IPS DF 19.7 (cell line): Measurements from ENCODE around the gene PIGO.
A peak's percentile ranks its signal among the peaks of the same experiment; 100 is the strongest.

Experiments used
- DNase-seq: peaks from one replicate; pipeline ENCODE4 v3.0.0-alpha.2; 2013; ENCODE audit warnings: low read depth, low spot score

Gene PIGO

DNA sequence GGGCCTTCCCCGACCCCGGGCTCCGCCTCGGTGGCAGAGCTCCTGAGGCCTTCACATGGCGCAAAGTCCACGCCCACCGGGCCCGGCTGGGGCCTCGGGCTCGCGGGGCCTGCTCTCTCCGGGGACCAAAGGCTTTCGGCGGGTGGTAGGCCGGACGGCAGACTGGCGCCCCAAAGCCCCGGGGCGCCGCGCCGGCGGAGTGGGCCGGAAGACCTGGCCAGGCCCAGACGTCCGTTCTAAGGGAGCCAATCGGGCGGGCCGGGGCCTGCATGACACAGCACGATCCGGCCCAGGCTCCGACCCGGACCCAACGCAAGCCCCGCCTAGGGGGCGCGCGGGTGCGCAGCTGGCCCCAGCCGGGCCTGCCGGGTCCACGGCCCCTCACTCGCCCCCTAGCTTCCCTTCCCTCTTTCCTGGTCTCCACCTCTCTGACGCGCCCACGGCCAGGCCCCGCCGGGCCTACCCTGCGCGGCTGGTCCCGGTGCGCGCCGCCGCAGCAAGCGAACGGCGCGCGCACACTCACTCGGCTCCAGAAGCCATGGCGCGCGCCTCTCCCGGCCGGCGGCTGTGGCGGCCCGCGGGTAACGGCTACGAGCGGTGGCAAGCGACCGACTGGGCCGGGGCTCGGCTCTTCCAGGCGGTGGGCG, 24.5 kb downstream of the PIGO start:
- peak; percentile 40 for DNase-seq

DNA sequence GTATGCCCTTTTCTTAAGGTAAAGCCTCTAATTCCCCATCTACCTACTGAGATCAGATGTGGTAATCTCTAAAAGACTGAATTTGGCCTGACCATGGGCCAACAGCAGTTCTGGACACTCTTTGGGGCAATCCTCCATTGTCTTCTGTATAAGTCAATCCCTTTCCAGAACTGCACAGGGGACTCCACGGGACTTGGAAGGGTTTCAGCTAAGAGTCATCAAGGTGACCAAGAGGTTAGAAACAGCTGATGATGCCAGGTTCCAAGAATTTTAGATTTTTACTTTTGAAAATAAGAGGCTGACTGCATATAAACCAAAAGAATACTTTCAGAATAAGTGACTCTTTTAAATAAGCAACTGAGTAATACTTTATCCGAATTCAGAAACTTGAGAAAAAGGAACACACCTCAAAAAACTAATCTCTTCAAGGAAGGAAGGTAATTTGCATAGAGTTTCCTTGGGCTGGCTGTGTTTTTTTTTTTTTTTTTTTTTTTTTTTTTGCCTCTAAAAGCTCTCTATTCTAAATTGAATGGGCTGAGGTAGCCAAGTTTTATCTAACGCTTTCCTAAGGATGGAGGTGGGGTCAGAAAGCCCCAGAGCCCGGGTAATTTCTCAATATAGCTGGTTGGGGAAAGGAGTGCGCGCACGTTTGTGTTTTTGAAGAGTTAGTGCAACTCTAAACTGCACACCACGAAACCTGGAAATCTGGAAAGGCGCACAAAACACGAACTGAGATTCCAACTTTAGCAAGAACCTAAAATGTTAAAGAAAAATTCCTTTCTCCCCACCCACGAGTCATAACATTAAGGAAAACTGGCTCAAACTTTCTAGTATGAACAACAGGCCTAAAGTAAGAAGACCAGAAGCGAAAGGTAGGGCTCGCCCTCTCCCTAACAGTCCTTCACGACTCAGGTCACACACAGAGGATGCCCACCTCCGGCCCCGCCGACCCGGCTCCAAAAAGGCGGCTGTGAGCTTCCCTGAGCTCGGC, 25.3 kb downstream of the PIGO start:
- no peak for DNase-seq

DNA sequence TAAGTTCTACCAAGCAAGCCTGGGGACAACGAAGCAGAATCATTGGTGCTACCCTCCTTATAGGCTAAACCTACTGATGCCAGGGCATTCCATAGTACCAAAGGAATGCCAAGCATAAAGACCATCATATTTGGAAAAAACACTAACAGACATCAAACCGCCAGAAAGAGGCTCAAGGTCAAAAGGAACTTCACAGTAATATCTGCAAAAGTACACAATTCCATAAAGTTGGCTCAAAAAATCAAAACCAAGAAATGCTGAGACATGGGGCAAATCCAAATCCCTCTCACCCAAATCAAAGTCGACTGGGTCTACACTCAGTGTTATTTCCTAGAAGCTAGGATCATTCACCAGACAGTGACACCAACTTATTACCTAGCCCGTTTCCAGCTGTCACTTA, 27.4 kb downstream of the PIGO start:
- DNase-seq: no peak

DNA sequence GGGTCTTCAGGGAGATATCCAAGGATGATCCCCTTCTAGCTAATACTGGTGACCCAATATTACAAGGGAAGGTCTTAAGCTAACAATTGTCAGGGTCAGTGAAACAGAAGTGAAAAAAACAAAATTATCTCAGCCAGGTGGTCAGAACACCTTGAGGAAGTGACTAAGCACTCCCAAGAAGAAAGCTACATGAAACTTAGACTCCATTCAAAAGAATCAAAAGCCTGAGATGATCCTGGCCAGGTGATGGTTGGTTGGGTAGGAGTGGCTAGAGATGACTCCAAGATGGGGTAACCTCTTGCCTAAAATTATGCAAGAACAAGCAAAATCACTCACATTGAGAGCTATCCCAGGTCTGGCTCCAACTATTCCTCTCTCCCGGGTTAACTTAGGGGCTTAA, 29.3 kb downstream of the PIGO start:
- no peak for DNase-seq

DNA sequence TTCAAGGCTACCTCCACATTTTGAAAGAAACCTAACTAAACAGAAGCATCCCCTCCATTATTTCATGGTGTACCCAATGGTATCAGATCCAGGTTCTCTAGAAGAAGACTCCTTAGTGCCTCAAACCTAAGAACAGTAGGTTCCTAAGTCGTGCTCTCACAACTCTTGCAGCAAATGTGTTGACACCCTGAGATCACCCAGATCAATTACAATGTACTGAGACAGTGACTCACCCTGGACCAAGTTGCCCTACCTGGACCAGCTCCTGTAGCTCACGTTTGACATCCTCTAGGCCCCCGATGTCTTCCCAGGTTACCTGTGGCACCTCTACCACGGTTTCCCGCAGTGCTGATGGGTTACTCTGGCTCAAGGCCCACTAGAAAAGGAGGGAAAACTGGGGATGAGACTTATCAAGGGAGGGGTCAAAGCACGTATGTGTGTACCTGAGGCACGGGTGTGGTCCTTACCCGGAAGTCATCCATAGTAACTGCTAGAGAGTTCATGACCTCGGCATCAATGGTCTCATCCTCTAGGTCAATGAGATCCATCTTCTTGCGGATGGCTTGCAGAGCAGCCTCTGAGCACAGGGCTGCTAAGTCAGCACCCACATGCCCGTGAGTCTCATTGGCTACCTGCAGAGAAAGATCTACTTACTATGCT, 35.7 kb downstream of the PIGO start:
- no peak for DNase-seq

DNA sequence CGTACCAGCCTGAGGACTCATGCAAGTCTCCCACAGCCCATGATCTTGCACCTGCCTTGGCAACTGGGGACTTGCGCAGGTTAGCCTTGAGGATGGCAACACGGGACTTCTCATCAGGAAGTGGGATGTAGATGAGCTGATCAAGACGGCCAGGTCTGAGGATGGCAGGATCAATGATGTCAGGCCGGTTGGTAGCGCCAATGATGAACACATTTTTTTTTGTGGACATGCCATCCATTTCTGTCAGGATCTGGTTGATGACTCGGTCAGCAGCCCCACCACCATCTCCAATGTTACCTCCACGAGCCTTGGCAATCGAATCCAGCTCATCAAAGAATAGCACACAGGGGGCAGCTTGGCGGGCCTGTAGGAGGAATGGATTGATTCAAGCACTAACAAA, 37.0 kb downstream of the PIGO start:
- no peak for DNase-seq

DNA sequence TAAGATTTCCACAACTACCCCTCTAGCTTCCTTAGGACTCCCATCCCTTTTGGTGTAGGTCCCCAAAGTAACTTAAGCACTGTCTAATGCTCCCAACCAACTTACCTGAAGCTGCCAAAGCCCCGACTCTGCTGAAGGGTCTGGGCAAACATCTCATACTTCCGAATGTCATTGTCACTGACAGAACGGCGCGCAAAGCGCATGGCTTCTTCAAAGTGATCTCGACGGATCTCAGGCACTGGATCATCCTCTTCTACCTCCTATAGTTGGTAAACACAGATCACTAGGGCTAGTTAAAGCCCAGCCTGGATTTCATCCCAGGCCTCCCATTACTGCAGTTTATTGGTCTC, 39.1 kb downstream of the PIGO start:
- no peak for DNase-seq

DNA sequence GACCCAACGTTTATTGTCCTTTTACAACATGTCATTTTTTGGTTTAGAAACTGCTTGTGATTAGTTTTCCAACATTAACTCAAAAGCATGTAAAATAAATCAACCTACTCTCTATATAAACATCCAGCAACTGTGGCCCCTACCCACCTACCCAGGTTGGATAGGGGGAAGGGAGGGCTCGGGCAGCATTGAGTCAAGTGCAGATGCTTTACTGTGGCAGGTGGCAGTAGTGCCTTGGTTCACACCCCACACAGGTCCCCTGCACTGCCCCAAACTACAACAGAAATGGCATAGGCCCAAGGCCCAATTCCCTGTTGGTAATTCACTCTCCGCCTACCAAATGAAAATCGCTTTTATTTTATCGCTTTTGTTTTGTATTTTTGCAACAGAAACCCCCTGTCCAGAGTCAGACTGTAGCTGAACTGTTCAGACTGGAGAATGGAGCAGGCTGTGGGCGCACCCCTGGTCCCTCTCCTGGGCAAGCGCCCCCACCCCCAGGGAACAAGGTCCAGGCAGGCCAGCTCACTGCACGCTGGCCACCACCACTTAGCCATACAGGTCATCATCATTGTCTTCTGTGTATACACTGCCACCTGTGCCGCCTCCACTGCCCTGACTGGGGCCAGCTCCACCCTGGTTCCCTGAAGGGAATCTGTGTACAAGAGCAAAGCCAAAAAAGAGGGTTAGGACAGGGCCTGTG, 39.7 kb downstream of the PIGO start:
- DNase-seq: no peak

DNA sequence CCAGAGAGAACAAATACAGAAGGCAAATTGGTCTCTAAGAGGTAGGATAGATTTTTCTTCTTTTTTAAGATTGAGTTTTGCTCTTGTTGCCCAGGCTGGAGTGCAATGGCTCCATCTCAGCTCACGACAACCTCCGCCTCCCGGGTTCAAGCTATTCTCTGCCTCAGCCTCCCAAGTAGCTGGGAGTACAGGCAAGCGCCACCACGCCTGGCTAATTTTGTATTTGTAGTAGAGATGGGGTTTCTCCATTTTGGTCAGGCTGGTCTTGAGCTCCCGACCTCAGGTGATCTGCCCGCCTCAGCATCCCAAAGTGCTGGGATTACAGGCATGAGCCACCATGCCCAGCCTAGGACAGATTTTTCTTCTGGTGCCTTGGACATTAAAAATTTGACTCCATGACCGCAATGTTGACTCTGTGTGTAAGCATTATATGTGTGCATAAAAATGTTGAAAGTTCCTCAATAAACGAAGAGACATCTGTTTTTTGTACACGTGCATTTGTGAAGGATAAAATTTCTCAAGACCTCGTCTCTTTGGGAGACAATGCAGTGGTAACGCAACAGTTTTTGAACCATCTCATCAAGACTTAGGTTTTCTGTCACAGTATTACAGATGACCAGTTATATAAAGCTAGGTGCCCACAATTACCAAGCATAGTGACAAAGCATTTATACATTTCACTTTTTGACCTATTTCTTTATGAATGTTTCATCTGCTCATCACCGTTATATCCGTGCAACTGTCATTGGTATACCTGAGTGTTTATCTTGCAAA, 41.3 kb downstream of the PIGO start:
- no peak for DNase-seq

DNA sequence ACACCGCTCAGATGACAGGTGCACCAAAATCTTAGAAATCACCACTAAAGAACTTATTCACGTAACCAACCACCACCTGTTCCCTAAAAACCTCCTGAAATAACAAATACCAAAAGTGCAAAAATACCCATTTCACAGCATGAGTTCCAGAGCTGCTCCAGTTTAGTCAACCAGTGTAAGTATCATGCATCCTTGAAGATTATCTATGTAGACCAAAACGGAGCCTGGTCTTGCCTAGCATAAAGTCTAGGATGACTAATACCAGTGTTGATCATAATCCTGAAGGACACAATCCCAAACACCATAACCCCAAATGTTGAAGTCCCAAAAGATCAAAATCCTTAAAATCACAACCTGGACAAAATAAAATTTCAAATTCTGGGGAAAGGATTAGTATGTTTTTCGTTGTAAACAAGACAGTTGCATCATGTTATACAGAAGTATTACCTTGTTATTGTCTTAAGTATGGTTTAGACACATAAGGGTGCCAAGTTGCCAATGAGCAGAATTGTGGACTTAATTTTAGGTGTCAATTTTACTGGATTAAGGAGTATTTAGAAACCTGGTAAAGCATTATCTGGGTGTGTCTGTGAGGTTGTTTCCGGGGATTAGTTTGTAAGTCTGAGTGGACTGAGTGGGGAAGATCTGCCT, 42.1 kb downstream of the PIGO start:
- no peak for DNase-seq

DNA sequence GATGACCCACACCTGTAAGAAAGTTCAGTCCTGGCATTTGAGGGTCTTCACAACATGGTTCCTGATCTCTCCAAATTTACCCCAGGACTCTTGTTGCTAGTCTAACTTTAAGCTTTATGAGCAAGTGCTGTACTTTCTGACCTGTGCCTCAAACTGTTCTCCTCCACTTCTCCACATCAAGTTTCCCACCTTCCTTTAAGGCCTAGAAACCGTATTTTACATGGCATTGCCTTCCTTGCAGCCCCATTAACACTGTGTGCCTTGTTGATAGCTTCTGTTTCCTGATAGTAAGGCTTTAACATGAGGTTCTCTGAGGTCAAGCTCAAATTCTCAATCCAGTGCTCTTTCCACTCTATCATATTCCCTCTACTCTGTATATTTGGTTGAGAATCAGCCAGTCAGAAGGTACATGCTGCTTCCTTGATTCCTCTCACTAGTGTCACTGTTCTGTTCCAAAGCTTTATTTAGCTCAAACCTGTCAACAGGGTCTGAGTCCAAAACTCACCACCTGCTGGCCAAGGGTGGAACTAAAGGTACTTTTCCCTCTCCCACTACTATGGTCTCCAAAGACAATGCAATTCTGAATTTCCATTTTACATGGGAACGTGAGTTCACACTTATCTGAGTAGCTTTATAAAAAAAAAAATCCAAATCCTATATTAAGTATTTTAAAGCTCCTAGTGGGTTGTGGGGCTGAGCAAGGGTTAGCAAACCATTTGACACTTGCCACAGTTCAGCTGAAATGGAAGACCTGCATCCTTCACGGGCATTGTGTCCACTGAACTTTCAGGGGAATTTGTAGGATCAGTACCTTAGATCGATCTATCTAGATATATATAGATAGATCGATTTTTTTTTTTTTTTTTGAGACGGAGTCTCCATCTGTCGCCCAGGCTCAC, 45.1 kb downstream of the PIGO start:
- no peak for DNase-seq

DNA sequence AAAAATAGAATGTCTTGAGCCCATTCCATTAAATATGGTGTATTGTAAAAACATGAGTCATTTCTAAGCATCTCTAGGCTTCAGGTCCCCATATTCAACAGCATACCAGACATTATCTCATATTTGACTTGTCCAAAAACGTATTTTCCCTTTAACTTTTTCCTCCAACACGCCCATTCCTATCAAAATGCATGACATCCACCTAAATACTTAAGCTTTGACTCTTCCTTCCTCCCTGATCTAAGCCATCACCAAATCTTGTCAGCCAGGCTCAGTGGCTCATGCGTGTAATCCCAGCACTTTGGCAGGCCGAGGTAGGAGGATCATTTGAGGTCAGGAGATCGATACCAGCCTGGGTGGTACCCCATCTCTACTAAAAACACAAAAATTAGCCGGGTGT, 47.9 kb downstream of the PIGO start:
- no peak for DNase-seq

DNA sequence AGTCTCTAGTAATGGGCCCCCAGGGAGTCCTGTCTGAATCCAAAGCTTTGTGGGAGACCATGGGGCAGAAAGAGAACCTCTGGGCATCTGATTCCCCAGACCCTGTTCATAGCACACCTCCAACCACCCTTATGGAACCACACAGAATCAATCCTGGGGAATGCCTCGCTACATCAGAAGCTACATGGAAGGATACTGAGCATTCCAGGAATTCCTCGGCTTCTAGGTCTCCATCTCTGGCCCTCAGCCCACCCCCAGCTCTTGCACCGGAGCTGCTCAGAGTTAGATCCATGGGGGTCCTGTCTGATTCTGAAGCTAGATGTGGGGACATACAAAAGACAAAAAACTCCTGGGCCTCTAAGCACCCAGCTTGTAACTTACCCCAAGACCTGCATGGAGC, 52.3 kb downstream of the PIGO start:
- peak; percentile 35 for DNase-seq

DNA sequence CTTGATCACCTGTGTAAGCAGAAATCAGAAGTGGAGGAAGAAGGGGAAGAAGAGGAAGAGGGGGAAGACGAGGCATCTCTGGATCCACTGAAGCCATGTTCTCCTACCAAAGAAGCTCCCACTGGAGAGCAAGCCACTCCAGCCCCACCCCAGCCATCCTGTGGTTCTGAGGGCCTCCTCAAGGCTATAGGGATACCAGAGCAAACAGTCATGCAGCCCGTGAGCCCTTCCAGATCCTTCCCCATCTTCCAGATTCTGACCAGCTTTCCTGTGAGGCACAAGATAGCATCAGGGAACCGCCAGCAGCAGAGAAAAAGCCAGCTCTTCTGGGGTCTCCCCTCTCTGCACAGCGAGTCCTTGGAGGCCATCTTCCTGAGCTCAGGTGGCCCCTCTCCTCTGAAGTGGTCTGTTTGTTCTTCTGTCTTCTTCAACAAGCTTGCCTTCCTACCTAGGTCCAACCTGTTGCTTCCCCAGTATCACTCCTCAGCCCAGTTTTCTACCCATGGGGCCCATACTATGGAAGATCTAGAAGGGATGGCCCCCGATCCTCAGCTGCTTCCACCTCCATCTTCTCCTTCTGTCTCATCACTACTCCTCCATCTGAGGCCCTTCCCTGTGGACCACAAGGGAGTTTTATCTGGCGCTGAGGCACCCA, 53.4 kb downstream of the PIGO start:
- DNase-seq: no peak

DNA sequence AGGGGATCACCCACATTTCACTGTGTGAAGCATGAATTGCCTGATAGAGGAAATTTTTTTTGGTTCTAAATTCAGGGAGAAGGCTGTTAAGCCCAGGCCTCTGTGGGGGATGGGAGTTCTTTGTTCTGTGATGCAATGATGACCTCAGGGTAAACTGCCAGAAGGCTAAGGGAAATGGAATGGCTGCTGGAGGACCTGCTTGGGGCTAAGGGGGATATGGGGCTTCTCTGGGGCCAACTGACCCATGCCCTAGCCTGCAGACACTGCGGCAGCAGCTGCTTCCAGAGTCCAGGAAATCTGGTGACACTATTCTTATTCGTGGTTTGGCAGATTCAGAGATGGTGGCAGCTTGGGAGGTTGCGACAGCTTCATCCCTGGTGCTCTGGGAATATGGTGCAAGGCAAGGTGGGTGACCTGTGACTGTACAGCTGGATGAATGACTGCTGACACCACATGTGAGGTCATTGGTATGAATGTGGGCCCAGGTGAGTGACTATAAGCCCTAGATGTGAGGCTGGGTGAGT, 54.2 kb downstream of the PIGO start:
- no peak for DNase-seq
